Ovary (tissue), 9 donors: ENCODE data around the gene ARID5B. TPM values are rescaled to one million over a fixed set of nuclear protein-coding genes. Genes with fewer than 3 reads are reported as not detected.

Source experiments
- DNase-seq, 5 donors: peaks; one replicate each; pipeline ENCODE4 v3.0.0-alpha.2; 2019 to 2020
- H3K27ac ChIP-seq, 2 donors: fragments of 200-600 bp; one replicate each; pipeline versions ENCODE4 v1.5.1 to v1.8.0; 2019 to 2022
- H3K27me3 ChIP-seq: fragments of 200-600 bp; one replicate; pipeline ENCODE4 v1.8.0; 2022
- H3K36me3 ChIP-seq: fragments of 200-600 bp; sonication (generic); one replicate; pipeline ENCODE4 v1.5.1; 2019
- H3K4me1 ChIP-seq: one replicate; pipeline ENCODE4 v1.8.1; 2013; ENCODE audit warnings: mild to moderate bottlenecking, moderate library complexity; ENCODE audit not compliant: insufficient read depth
- H3K4me3 ChIP-seq: fragments of 200-600 bp; sonication (generic); one replicate; pipeline ENCODE4 v1.5.1; 2017
- H3K9me3 ChIP-seq, 2 donors: fragments of 200-600 bp in 1 of 2; sonication (generic) in 1 of 2; one replicate each; pipeline versions ENCODE4 v1.5.1 to v1.8.1; 2013 to 2019; ENCODE audit warnings: mild to moderate bottlenecking in 1 of 2, moderate library complexity in 1 of 2
- CTCF ChIP-seq, 3 donors: fragments of 450-650 bp in 2 of 3; fragments of 200-600 bp in 1 of 3; IDR thresholded peaks; one replicate each; pipeline versions ENCODE4 v1.5.1 to v1.8.0; 2016 to 2022; ENCODE audit warnings: antibody characterized with exemption in 3 of 3, mild to moderate bottlenecking in 1 of 3
- EP300 ChIP-seq: sonication (generic); formaldehyde crosslinking; IDR thresholded peaks from one replicate; pipeline ENCODE4 v1.6.1; 2017; ENCODE audit warnings: antibody characterized with exemption
- POLR2A ChIP-seq: fragments of 450-650 bp; IDR thresholded peaks from one replicate; pipeline ENCODE4 v1.6.1; 2017; ENCODE audit warnings: antibody characterized with exemption, mild to moderate bottlenecking, moderate library complexity
- WGBS, 3 donors: extraction: QIAGEN DNeasy Blood & Tissue Kit in 1 of 3; methylation state at CpG; one replicate each; pipeline versions ENCODE4 v1.1.5 to v1.1.7; 2013 to 2017; 5-methylcytosine and 5-hydroxymethylcytosine counted together
- intact Hi-C, 4 donors: fragments of 100-400 bp; cut with DNase I; formaldehyde crosslinking; loops; one replicate each; pipeline versions ENCODE4 v1.11.0 to v1.15.1; 2022 to 2023
- polyA plus RNA-seq, 2 donors: library from polyadenylated mRNA; stranded (reverse); fragments of 200-250 nt in 1 of 2; fragments of 350-450 nt in 1 of 2; fragmentation: Illumina TruSeq in 1 of 2; extraction: RNeasy Lipid Tissue Mini Kit (QIAGEN cat#74804) in 1 of 2; gene quantifications; one replicate each; pipeline ENCODE4 v1.2.3, GENCODE V29; 2013 to 2014
- total RNA-seq, 7 donors: library from RNA; depleted of rRNA in 2 of 7; stranded (reverse); fragments of >200 nt in 2 of 7; fragmentation: NEBNext Ultra II Directional in 3 of 7; extraction: Animal tissue kit (Norgen Biotek cat#: 25700) in 3 of 7; gene quantifications; one replicate each; pipeline versions ENCODE4 v1.1.0 to v1.2.4, GENCODE V29; 2016 to 2023
- donor health status: DM: no; HTN: no; CAD: no; lungs with moderate emphysema.
- donor health status: DM: no; HTN: no; CAD: no.
- donor health status: Bipolar disorder and iron deficiency.
- donor health status: DM: yes; HTN: yes; CAD: no.
- donor health status: DM: no; HTN: no; CAD: no.
- donor health status: DM: yes; HTN: yes; CAD: no.

Gene ARID5B
- total and polyA plus RNA-seq, 9 donors, result 18.3 to 61.8 (median 28.3) TPM

GRCh38 chr10:61918140-61918539 is 16.6 kb downstream of the ARID5B start:
- WGBS, 3 donors, result 98 to 100% (median 98%) methylated on average over 1 of the region's 1 CpG
- TF ChIP-seq EP300, result no peak
- no peak for TF ChIP-seq POLR2A
- no peak for TF ChIP-seq CTCF (IDR thresholded peaks at IDR 0.05)
- no peaks in the 10 kb centered on the region for H3K9me3 ChIP-seq
- H3K36me3 ChIP-seq, result no peaks in the 10 kb centered on the region
- no peak overlapping the region for H3K4me3 ChIP-seq
- DNase-seq, result no peak
- no peak overlapping the region for H3K27ac ChIP-seq
- no peaks in the 10 kb centered on the region for H3K27me3 ChIP-seq
- intact Hi-C loops, result no loop called here
- no peaks in the 10 kb centered on the region for H3K4me1 ChIP-seq

GRCh38 chr10:61918989-61919388 is 17.5 kb downstream of the ARID5B start:
- no peak overlapping the region for H3K27ac ChIP-seq
- TF ChIP-seq POLR2A, result no peak
- no peak for TF ChIP-seq EP300
- TF ChIP-seq CTCF (IDR thresholded peaks at IDR 0.05), result no peak
- intact Hi-C loops, result no loop called here
- H3K36me3 ChIP-seq, result no peaks in the 10 kb centered on the region
- DNase-seq, result no peak
- no peak overlapping the region for H3K4me3 ChIP-seq
- H3K9me3 ChIP-seq, result no peaks in the 10 kb centered on the region
- WGBS, 3 donors, result 84 to 97% (median 94%) methylated on average over 4 of the region's 4 CpGs
- H3K4me1 ChIP-seq, result no peaks in the 10 kb centered on the region
- no peaks in the 10 kb centered on the region for H3K27me3 ChIP-seq

GRCh38 chr10:61919646-61920215 is 18.2 kb downstream of the ARID5B start:
- Histone ChIP-seq H3K27me3 (no peaks in the 10 kb centered on the region), H3K9me3 (no peaks in the 10 kb centered on the region), H3K4me3 (no peak overlapping the region), H3K27ac (no peak overlapping the region), H3K36me3 (no peaks in the 10 kb centered on the region), H3K4me1 (no peaks in the 10 kb centered on the region)
- TF ChIP-seq POLR2A, result no peak
- no peak for TF ChIP-seq CTCF (IDR thresholded peaks at IDR 0.05)
- no peak for TF ChIP-seq EP300
- no peak for DNase-seq
- intact Hi-C loops, result no loop called here
- 39 to 43% (median 41%) methylated on average over 2 of the region's 2 CpGs for WGBS, 3 donors

GRCh38 chr10:61921143-61921542 is 19.6 kb downstream of the ARID5B start:
- no peak overlapping the region for H3K27ac ChIP-seq
- no peak for DNase-seq
- TF ChIP-seq CTCF (IDR thresholded peaks at IDR 0.05), result no peak
- H3K27me3 ChIP-seq, result no peaks in the 10 kb centered on the region
- WGBS, 3 donors, result 98 to 100% (median 98%) methylated on average over 2 of the region's 2 CpGs
- no peaks in the 10 kb centered on the region for H3K36me3 ChIP-seq
- no peak overlapping the region for H3K4me3 ChIP-seq
- intact Hi-C loops, result no loop called here
- H3K9me3 ChIP-seq, result no peaks in the 10 kb centered on the region
- no peaks in the 10 kb centered on the region for H3K4me1 ChIP-seq
